Bronchial epithelial cell (primary cell): Measurements from ENCODE around the gene MRPL28. TPM values are rescaled to one million over a fixed set of nuclear protein-coding genes. Genes with fewer than 3 reads are reported as not detected.
"Not testable (repeated sequence)": the region's sequence is repeated elsewhere in the genome, so short reads cannot be mapped to it uniquely, and the experiment has no call there.

Source experiments
- DNase-seq: peaks from one replicate; pipeline ENCODE4 v3.0.0-alpha.2; 2010; ENCODE audit warnings: low read depth
- FAIRE-seq: peaks from 2 replicates; lab custom pipeline; 2011; peaks lifted over from hg19 to GRCh38; lab: Jason Lieb, UNC
- H3K27me3 ChIP-seq: 2 replicates; pipeline ENCODE4 v1.5.1; 2011; ENCODE audit warnings: low read length; ENCODE audit not compliant: control insufficient read depth, insufficient read depth
- H3K36me3 ChIP-seq: 2 replicates; pipeline ENCODE4 v1.5.1; 2011; ENCODE audit warnings: low read length; ENCODE audit not compliant: control insufficient read depth, insufficient read depth
- H3K4me3 ChIP-seq: 2 replicates; pipeline ENCODE4 v1.5.1; 2011; ENCODE audit warnings: mild to moderate bottlenecking, low read depth, low read length, control low read depth
- CTCF ChIP-seq: IDR thresholded peaks from 2 replicates; pipeline ENCODE4 v1.5.1; 2011; ENCODE audit warnings: mild to moderate bottlenecking, moderate library complexity, low read length, control low read depth, inconsistent platforms; ENCODE audit not compliant: insufficient read depth, severe bottlenecking
- total RNA-seq: library from RNA; depleted of rRNA; stranded (reverse); fragments of >200 nt; gene quantifications from 2 replicates; pipeline ENCODE4 v1.2.1, GENCODE V29; 2014

Gene MRPL28
- 104 and 113 TPM in 2 replicates for total RNA-seq

- FAIRE-seq (no peak), DNase-seq (peak; percentile 84)
- H3K27me3 ChIP-seq: no peaks in the 10 kb centered on the region
- peak within 1 kb of the TSS; percentile 40 for H3K4me3 ChIP-seq
- TF ChIP-seq CTCF: no peak
- H3K36me3 ChIP-seq: peaks cover 11% of the 10 kb centered on the region
Observed at GRCh38 chr16:370443-370842, at the start of gene MRPL28. TSS of gene MRPL28 (minus strand) at chr16:370538. CDS start at chr16:370218, 320 bp downstream.

DNA sequence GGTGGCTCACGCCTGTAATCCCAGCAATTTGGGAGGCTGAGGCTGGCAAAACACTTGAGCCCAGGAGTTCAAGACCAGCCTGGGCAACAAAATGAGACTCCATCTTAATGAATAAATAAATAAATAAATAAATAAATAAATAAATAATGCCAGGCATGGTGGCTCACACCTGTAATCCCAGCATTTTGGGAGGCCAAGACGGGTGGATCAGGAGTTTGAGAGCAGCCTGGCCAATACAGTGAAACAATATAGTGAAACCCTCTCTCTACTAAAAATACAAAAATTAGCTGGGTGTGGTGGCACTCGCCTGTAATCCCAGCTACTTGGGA, 44.8 kb upstream of the MRPL28 start:
- not testable (repeated sequence) for DNase-seq, H3K36me3 ChIP-seq, FAIRE-seq, H3K4me3 ChIP-seq, H3K27me3 ChIP-seq

GRCh38 chr16:414395-415169, 44.2 kb upstream of the MRPL28 start:
- Histone ChIP-seq H3K4me3 (no peak overlapping the region), H3K27me3 (no peaks in the 10 kb centered on the region), H3K36me3 (peaks cover 8% of the 10 kb centered on the region)
- FAIRE-seq (no peak), DNase-seq (peak; percentile 67)
- no peak for TF ChIP-seq CTCF

- H3K27me3 ChIP-seq: no peaks in the 10 kb centered on the region
- no peak for TF ChIP-seq CTCF
- no peak for FAIRE-seq
- DNase-seq: no peak
- no peak overlapping the region for H3K4me3 ChIP-seq
- peaks cover 9% of the 10 kb centered on the region for H3K36me3 ChIP-seq
Observed at GRCh38 chr16:411576-412265, 41.4 kb upstream of the MRPL28 start.

- no peak for TF ChIP-seq CTCF
- Histone ChIP-seq H3K27me3 (no peaks in the 10 kb centered on the region), H3K36me3 (peaks cover 9% of the 10 kb centered on the region), H3K4me3 (no peak overlapping the region)
- FAIRE-seq (no peak), DNase-seq (no peak)
Observed at GRCh38 chr16:410516-411178, 40.3 kb upstream of the MRPL28 start.

DNA sequence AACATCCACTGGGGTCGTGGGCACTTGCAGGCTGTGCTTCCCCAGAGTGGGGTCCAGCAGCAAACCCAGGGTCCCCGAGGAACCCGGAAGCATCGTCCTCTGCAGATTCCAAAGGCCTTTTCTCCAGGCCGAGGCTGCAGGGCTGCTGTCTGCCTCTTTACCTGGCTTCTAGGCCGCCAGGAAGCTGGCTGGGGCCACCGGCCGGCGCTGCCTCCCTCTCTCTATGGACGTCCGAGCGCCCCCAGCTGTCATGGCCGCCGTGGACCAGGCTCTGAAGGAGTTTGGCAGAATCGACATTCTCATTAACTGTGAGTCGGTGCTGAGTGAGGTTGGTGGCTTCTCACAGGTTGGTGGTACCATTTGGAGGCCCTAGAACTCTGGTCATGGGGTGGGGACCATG, 36.9 kb upstream of the MRPL28 start:
- peaks cover 9% of the 10 kb centered on the region for H3K36me3 ChIP-seq
- no peak for TF ChIP-seq CTCF
- H3K4me3 ChIP-seq: no peak overlapping the region
- no peaks in the 10 kb centered on the region for H3K27me3 ChIP-seq
- no peak for FAIRE-seq
- DNase-seq: no peak
